Measurements from ENCODE around the gene PRKG2. TPM values are rescaled to one million over a fixed set of nuclear protein-coding genes. Genes with fewer than 3 reads are reported as not detected.
A peak's percentile ranks its signal among the peaks of the same experiment; 100 is the strongest.
"Not testable (repeated sequence)": the region's sequence is repeated elsewhere in the genome, so short reads cannot be mapped to it uniquely, and the experiment has no call there.

Gene PRKG2
- polyA plus RNA-seq, 6 donors from 2014 or later: 0.14 to 1.9 (median 0.85) TPM; not detected in 1

GRCh38 chr4:81164623-81165416 lies 50.2 kb downstream of the PRKG2 start:
- no peak overlapping the region for H3K4me3 Mint-ChIP-seq
- ATAC-seq (ENCODE audit: low read depth in 2 of 2): no peak
- H3K27ac Mint-ChIP-seq: no peak overlapping the region
- DNase-seq: no peak
- H3K36me3 Mint-ChIP-seq: no peaks in the 10 kb centered on the region
- no peaks in the 10 kb centered on the region for H3K9me3 Mint-ChIP-seq
- no peaks in the 10 kb centered on the region for H3K4me1 Mint-ChIP-seq
- no peaks in the 10 kb centered on the region for H3K27me3 Mint-ChIP-seq

- no peak overlapping the region for H3K4me3 Mint-ChIP-seq
- H3K9me3 Mint-ChIP-seq: no peaks in the 10 kb centered on the region
- no peak overlapping the region for H3K27ac Mint-ChIP-seq
- no peaks in the 10 kb centered on the region for H3K36me3 Mint-ChIP-seq
- H3K27me3 Mint-ChIP-seq: no peaks in the 10 kb centered on the region
- ATAC-seq (ENCODE audit: low read depth in 2 of 2): no peak
- DNase-seq: no peak
- H3K4me1 Mint-ChIP-seq: no peaks in the 10 kb centered on the region
These were observed 50.9 kb downstream of the PRKG2 start for GRCh38 chr4:81164126-81164525.

GRCh38 chr4:81162752-81163458 lies 52.1 kb downstream of the PRKG2 start:
- H3K27me3 Mint-ChIP-seq: no peaks in the 10 kb centered on the region
- DNase-seq (no peak), ATAC-seq (ENCODE audit: low read depth in 2 of 2) (no peak)
- peaks cover 0 to 6% (median 4%) of the 10 kb centered on the region in 7 donors for H3K9me3 Mint-ChIP-seq
- H3K4me1 Mint-ChIP-seq: no peaks in the 10 kb centered on the region
- no peak overlapping the region for H3K27ac Mint-ChIP-seq
- no peak overlapping the region for H3K4me3 Mint-ChIP-seq
- no peaks in the 10 kb centered on the region for H3K36me3 Mint-ChIP-seq

- Mint-ChIP-seq H3K9me3 (peaks cover 0 to 17% (median 9%) of the 10 kb centered on the region in 7 donors), H3K4me3 (peak overlapping the region in 7 of 8 donors; percentile 54 to 94 (median 75)), H3K27ac (peak overlapping the region in 3 of 6 donors; percentile 43 to 86 (median 80)), H3K27me3 (peaks cover 0 to 11% (median 0%) of the 10 kb centered on the region in 3 donors)
- not testable (repeated sequence) for H3K4me1 Mint-ChIP-seq; ATAC-seq (ENCODE audit: low read depth in 2 of 2); H3K36me3 Mint-ChIP-seq
- peak; percentile 30 for DNase-seq
These were observed 61.2 kb downstream of the PRKG2 start for GRCh38 chr4:81153714-81154323.

- Mint-ChIP-seq H3K36me3 (no peaks in the 10 kb centered on the region), H3K4me1 (peaks cover 0 to 4% (median 0%) of the 10 kb centered on the region in 3 donors), H3K27ac (peak overlapping the region in 3 of 6 donors; percentile 43 to 86 (median 80)), H3K27me3 (peaks cover 0 to 11% (median 0%) of the 10 kb centered on the region in 3 donors), H3K9me3 (peaks cover 0 to 11% (median 6%) of the 10 kb centered on the region in 7 donors), H3K4me3 (peak overlapping the region in 6 of 8 donors; percentile 54 to 94 (median 79))
- DNase-seq (no peak), ATAC-seq (ENCODE audit: low read depth in 2 of 2) (no peak)
These were observed 61.9 kb downstream of the PRKG2 start for GRCh38 chr4:81152839-81153713.

GRCh38 chr4:81149976-81150375 lies 65.0 kb downstream of the PRKG2 start:
- peaks cover 0 to 4% (median 0%) of the 10 kb centered on the region in 3 donors for H3K4me1 Mint-ChIP-seq
- peaks cover 0 to 5% (median 0%) of the 10 kb centered on the region in 7 donors for H3K9me3 Mint-ChIP-seq
- no peaks in the 10 kb centered on the region for H3K27me3 Mint-ChIP-seq
- DNase-seq (no peak), ATAC-seq (ENCODE audit: low read depth in 2 of 2) (no peak)
- H3K4me3 Mint-ChIP-seq: no peak overlapping the region
- H3K27ac Mint-ChIP-seq: peak overlapping the region in 1 of 6 donors; percentile 66
- H3K36me3 Mint-ChIP-seq: no peaks in the 10 kb centered on the region

- ATAC-seq (ENCODE audit: low read depth in 2 of 2) (no peak), DNase-seq (no peak)
- no peak overlapping the region for H3K4me3 Mint-ChIP-seq
- H3K27ac Mint-ChIP-seq: no peak overlapping the region
- peaks cover 0 to 1% (median 0%) of the 10 kb centered on the region in 7 donors for H3K9me3 Mint-ChIP-seq
- H3K36me3 Mint-ChIP-seq: no peaks in the 10 kb centered on the region
- peaks cover 0 to 2% (median 0%) of the 10 kb centered on the region in 3 donors for H3K4me1 Mint-ChIP-seq
- no peaks in the 10 kb centered on the region for H3K27me3 Mint-ChIP-seq
These were observed 66.4 kb downstream of the PRKG2 start for GRCh38 chr4:81148576-81148975.

- Mint-ChIP-seq H3K9me3 (no peaks in the 10 kb centered on the region), H3K27me3 (no peaks in the 10 kb centered on the region), H3K4me3 (no peak overlapping the region), H3K36me3 (no peaks in the 10 kb centered on the region), H3K27ac (no peak overlapping the region), H3K4me1 (no peaks in the 10 kb centered on the region)
- no peak for ATAC-seq (ENCODE audit: low read depth in 2 of 2)
- DNase-seq: no peak
These were observed 68.6 kb downstream of the PRKG2 start for GRCh38 chr4:81146466-81146865.

GRCh38 chr4:81143183-81143582 lies 71.8 kb downstream of the PRKG2 start:
- ATAC-seq (ENCODE audit: low read depth in 2 of 2): no peak
- no peaks in the 10 kb centered on the region for H3K9me3 Mint-ChIP-seq
- H3K27me3 Mint-ChIP-seq: no peaks in the 10 kb centered on the region
- no peaks in the 10 kb centered on the region for H3K36me3 Mint-ChIP-seq
- no peak overlapping the region for H3K27ac Mint-ChIP-seq
- H3K4me3 Mint-ChIP-seq: no peak overlapping the region
- DNase-seq: no peak
- H3K4me1 Mint-ChIP-seq: no peaks in the 10 kb centered on the region

- no peak for ATAC-seq (ENCODE audit: low read depth in 2 of 2)
- no peaks in the 10 kb centered on the region for H3K27me3 Mint-ChIP-seq
- H3K4me3 Mint-ChIP-seq: no peak overlapping the region
These were observed 72.3 kb downstream of the PRKG2 start for GRCh38 chr4:81142744-81143143.

GRCh38 chr4:81137894-81138293 lies 77.1 kb downstream of the PRKG2 start:
- no peak overlapping the region for H3K4me3 Mint-ChIP-seq
- no peak overlapping the region for H3K27ac Mint-ChIP-seq
- ATAC-seq (ENCODE audit: low read depth in 2 of 2): no peak

More at GRCh38 chr4:81142744-81143143, 72.3 kb downstream of the PRKG2 start:
- no peaks in the 10 kb centered on the region for H3K4me1 Mint-ChIP-seq
- DNase-seq: no peak
- peak overlapping the region in 1 of 6 donors; percentile 73 for H3K27ac Mint-ChIP-seq
- no peaks in the 10 kb centered on the region for H3K36me3 Mint-ChIP-seq
- no peaks in the 10 kb centered on the region for H3K9me3 Mint-ChIP-seq

GRCh38 chr4:81137446-81137845 lies 77.6 kb downstream of the PRKG2 start:
- Mint-ChIP-seq H3K9me3 (no peaks in the 10 kb centered on the region), H3K36me3 (peaks cover 0 to 8% of the 10 kb centered on the region in 2 donors), H3K4me3 (no peak overlapping the region), H3K27me3 (peaks cover 0 to 4% (median 0%) of the 10 kb centered on the region in 3 donors), H3K4me1 (no peaks in the 10 kb centered on the region), H3K27ac (peak overlapping the region in 1 of 6 donors; percentile 15)
- ATAC-seq (ENCODE audit: low read depth in 2 of 2) (no peak), DNase-seq (no peak)

More at GRCh38 chr4:81137894-81138293, 77.1 kb downstream of the PRKG2 start:
- peaks cover 0 to 6% of the 10 kb centered on the region in 2 donors for H3K36me3 Mint-ChIP-seq
- H3K4me1 Mint-ChIP-seq: no peaks in the 10 kb centered on the region
- peaks cover 0 to 4% (median 0%) of the 10 kb centered on the region in 3 donors for H3K27me3 Mint-ChIP-seq
- no peaks in the 10 kb centered on the region for H3K9me3 Mint-ChIP-seq
- DNase-seq: no peak

All from naive B cell (primary cell).